NCI-H1105 treated with DMSO at 0.1 percent for 48 hours (cell line): ENCODE results near the gene AP3B1.

ENCODE experiments used
- DNase-seq: peaks from one replicate; lab custom pipeline; 2025; lab: John Stamatoyannopoulos, UW

AP3B1 gene

GRCh38 chr5:78294248-78295034 is at the start of gene AP3B1:
AP3B1 (minus strand) TSS chr5:78294698; CDS start chr5:78294579, 119 bp downstream.
- DNase-seq = peak; percentile 91

GRCh38 chr5:78341440-78341839 is 46.9 kb upstream of the AP3B1 start:
- no peak for DNase-seq

GRCh38 chr5:78339617-78340436 is 45.3 kb upstream of the AP3B1 start:
- DNase-seq = no peak

- no peak for DNase-seq
Observed at GRCh38 chr5:78336698-78337097, 42.2 kb upstream of the AP3B1 start.

GRCh38 chr5:78335976-78336375 is 41.5 kb upstream of the AP3B1 start:
- no peak for DNase-seq

GRCh38 chr5:78334811-78335210 is 40.3 kb upstream of the AP3B1 start:
- DNase-seq = no peak

- DNase-seq = no peak
Observed at GRCh38 chr5:78331523-78332080, 37.1 kb upstream of the AP3B1 start.

- DNase-seq = no peak
Observed at GRCh38 chr5:78328585-78329173, 34.2 kb upstream of the AP3B1 start.

- DNase-seq = no peak
Observed at GRCh38 chr5:78327761-78328510, 33.4 kb upstream of the AP3B1 start.

- DNase-seq = no peak
Observed at GRCh38 chr5:78326930-78327329, 32.4 kb upstream of the AP3B1 start.

- DNase-seq = no peak
Observed at GRCh38 chr5:78323241-78323640, 28.7 kb upstream of the AP3B1 start.

GRCh38 chr5:78320401-78320800 is 25.9 kb upstream of the AP3B1 start:
- DNase-seq = peak; percentile 51

GRCh38 chr5:78318337-78318736 is 23.8 kb upstream of the AP3B1 start:
- no peak for DNase-seq

GRCh38 chr5:78317515-78317914 is 23.0 kb upstream of the AP3B1 start:
- DNase-seq = no peak

GRCh38 chr5:78308703-78309102 is 14.2 kb upstream of the AP3B1 start:
- DNase-seq = no peak

GRCh38 chr5:78300464-78301045 is 6.1 kb upstream of the AP3B1 start:
- DNase-seq = no peak

- DNase-seq = peak; percentile 70
Observed at GRCh38 chr5:78295035-78295961, 800 bp upstream of the AP3B1 start.

- DNase-seq = no peak
Observed at GRCh38 chr5:78293851-78294247, 649 bp downstream of the AP3B1 start.

GRCh38 chr5:78291687-78292086 is 2.8 kb downstream of the AP3B1 start:
- no peak for DNase-seq

- DNase-seq = no peak
Observed at GRCh38 chr5:78289911-78290310, 4.6 kb downstream of the AP3B1 start.
